ENCODE measurements around the gene POU5F1.

DNA sequence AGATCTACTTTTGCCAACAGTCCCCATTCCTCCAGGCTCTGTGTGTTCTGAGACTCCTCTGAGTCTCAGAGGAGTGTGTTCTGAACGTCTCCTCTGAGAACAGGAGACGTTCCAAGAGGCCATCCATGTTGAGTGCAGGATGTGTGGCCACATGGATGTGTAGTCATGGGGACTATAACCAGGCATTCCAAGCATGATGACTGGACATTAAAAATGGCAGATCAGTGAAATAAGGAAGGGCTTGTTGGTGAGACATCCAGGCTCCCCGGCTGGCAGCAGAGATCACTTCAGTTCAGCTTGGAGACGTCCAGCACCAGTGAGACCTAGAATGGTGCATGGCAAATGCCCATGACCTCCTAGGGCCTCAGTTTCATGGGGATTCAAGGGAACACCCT is 34.3 kb upstream of the POU5F1 start:
- TF ChIP-seq, protein P1, sequence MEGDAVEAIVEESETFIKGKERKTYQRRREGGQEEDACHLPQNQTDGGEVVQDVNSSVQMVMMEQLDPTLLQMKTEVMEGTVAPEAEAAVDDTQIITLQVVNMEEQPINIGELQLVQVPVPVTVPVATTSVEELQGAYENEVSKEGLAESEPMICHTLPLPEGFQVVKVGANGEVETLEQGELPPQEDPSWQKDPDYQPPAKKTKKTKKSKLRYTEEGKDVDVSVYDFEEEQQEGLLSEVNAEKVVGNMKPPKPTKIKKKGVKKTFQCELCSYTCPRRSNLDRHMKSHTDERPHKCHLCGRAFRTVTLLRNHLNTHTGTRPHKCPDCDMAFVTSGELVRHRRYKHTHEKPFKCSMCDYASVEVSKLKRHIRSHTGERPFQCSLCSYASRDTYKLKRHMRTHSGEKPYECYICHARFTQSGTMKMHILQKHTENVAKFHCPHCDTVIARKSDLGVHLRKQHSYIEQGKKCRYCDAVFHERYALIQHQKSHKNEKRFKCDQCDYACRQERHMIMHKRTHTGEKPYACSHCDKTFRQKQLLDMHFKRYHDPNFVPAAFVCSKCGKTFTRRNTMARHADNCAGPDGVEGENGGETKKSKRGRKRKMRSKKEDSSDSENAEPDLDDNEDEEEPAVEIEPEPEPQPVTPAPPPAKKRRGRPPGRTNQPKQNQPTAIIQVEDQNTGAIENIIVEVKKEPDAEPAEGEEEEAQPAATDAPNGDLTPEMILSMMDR (IDR thresholded peaks at IDR 0.05) = no peak
- no peak for TF ChIP-seq POLR2A (IDR thresholded peaks at IDR 0.05)

Measured in adrenal gland (tissue), 5 donors.